ENCODE results near the gene DBF4B.

Gene DBF4B

GRCh38 chr17:44787271-44787940 is 78.9 kb downstream of the DBF4B start:
- H3K4me1 ChIP-seq, result no peaks in the 10 kb centered on the region
- H2AFZ ChIP-seq, result no peak overlapping the region
- no peaks in the 10 kb centered on the region for H3K79me2 ChIP-seq
- H3K36me3 ChIP-seq (ENCODE audit: control insufficient read depth, insufficient read depth, low read length), result no peaks in the 10 kb centered on the region
- TF ChIP-seq CTCF (IDR thresholded peaks at IDR 0.05), result no peak
- no peak overlapping the region for H3K4me3 ChIP-seq (ENCODE audit: low read depth, low read length)
- no peak overlapping the region for H3K4me2 ChIP-seq (ENCODE audit: low read length)
- no peaks in the 10 kb centered on the region for H3K9me3 ChIP-seq (ENCODE audit: control insufficient read depth, low read length)
- no peak overlapping the region for H3K27ac ChIP-seq
- no peaks in the 10 kb centered on the region for H3K27me3 ChIP-seq (ENCODE audit: control insufficient read depth, insufficient read depth, low read length)
- H3K9ac ChIP-seq, result no peak overlapping the region

GRCh38 chr17:44788139-44788538 is 79.7 kb downstream of the DBF4B start:
- Histone ChIP-seq H3K9me3 (ENCODE audit: control insufficient read depth, low read length) (no peaks in the 10 kb centered on the region), H3K9ac (no peak overlapping the region), H3K27me3 (ENCODE audit: control insufficient read depth, insufficient read depth, low read length) (no peaks in the 10 kb centered on the region), H3K79me2 (no peaks in the 10 kb centered on the region), H3K4me3 (ENCODE audit: low read depth, low read length) (no peak overlapping the region), H3K27ac (no peak overlapping the region), H2AFZ (no peak overlapping the region), H3K36me3 (ENCODE audit: control insufficient read depth, insufficient read depth, low read length) (no peaks in the 10 kb centered on the region), H3K4me2 (ENCODE audit: low read length) (no peak overlapping the region), H3K4me1 (no peaks in the 10 kb centered on the region)
- TF ChIP-seq CTCF (IDR thresholded peaks at IDR 0.05), result no peak

- TF ChIP-seq CTCF (IDR thresholded peaks at IDR 0.05), result no peak
- H3K79me2 ChIP-seq, result no peaks in the 10 kb centered on the region
- no peaks in the 10 kb centered on the region for H3K27me3 ChIP-seq (ENCODE audit: control insufficient read depth, insufficient read depth, low read length)
- H3K4me2 ChIP-seq (ENCODE audit: low read length), result no peak overlapping the region
- no peak overlapping the region for H3K4me3 ChIP-seq (ENCODE audit: low read depth, low read length)
- no peaks in the 10 kb centered on the region for H3K4me1 ChIP-seq
- H3K36me3 ChIP-seq (ENCODE audit: control insufficient read depth, insufficient read depth, low read length), result no peaks in the 10 kb centered on the region
- no peak overlapping the region for H2AFZ ChIP-seq
- H3K9me3 ChIP-seq (ENCODE audit: control insufficient read depth, low read length), result no peaks in the 10 kb centered on the region
- no peak overlapping the region for H3K27ac ChIP-seq
- no peak overlapping the region for H3K9ac ChIP-seq
Observed at GRCh38 chr17:44792276-44792675, 83.8 kb downstream of the DBF4B start.

- H3K4me3 ChIP-seq (ENCODE audit: low read depth, low read length), result no peak overlapping the region
- H3K4me1 ChIP-seq, result no peaks in the 10 kb centered on the region
- peak overlapping the region; percentile 63 for H3K27ac ChIP-seq
Observed at GRCh38 chr17:44793885-44794842, 85.7 kb downstream of the DBF4B start.

More at GRCh38 chr17:44793885-44794842, 85.7 kb downstream of the DBF4B start:
- H2AFZ ChIP-seq, result peak overlapping the region; percentile 42
- no peaks in the 10 kb centered on the region for H3K36me3 ChIP-seq (ENCODE audit: control insufficient read depth, insufficient read depth, low read length)
- no peaks in the 10 kb centered on the region for H3K27me3 ChIP-seq (ENCODE audit: control insufficient read depth, insufficient read depth, low read length)
- H3K9ac ChIP-seq, result no peak overlapping the region
- no peaks in the 10 kb centered on the region for H3K79me2 ChIP-seq
- no peaks in the 10 kb centered on the region for H3K9me3 ChIP-seq (ENCODE audit: control insufficient read depth, low read length)
- no peak overlapping the region for H3K4me2 ChIP-seq (ENCODE audit: low read length)
- TF ChIP-seq CTCF (IDR thresholded peaks at IDR 0.05), result no peak
